Measurements from ENCODE around the gene HDAC6.

The HDAC6 gene

DNA sequence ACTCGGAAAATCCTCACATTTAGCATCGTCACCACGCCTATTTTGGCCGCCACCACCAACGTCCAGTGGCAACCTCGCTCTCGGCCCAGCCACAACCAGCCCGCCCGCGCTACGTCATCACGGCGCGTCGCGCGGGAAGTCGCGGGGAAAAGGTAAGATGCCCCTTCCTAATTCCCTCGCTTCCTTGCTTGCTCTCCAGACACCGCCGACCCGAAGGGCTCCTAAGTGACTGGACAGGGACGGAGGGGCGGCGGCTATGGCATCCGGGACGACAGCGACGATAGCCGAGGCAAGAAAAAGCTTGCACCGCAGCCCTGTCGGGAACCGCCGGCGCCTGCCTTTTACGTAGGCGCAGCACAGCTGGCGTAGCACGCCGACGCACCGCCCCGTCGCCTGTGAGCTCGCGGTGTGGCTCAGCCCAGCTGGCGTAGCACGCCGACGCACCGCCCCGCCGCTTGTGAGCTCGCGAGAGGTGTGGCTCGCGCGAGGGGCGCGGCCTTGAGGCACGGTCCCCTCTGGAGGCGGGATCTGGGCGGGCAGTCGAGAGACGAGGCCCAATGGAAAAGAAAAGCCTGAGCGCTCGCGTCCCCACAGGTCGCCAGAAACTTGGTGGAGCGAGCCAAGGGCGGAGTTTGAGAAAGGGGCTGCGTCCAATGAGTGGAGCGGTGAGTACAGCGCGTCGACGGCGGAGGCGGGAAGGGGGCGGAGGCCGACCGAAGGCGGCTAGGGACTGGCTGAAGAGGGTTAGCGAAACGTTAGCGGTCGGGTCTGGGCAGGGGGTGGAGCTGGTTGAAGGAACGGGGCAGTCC, at the start of gene HDAC6:
Gene HDAC6, plus strand, starts transcription at position 788 of the 809 bp plus-strand sequence. CDS start 626 bp downstream, outside the sequence.
- peaks cover 19% of the 10 kb centered on the region for H3K36me3 Mint-ChIP-seq (ENCODE audit: low read depth)
- H3K9me3 Mint-ChIP-seq = peaks cover 19% of the 10 kb centered on the region
- H3K4me1 Mint-ChIP-seq = peaks cover 10% of the 10 kb centered on the region
- H3K4me3 Mint-ChIP-seq = peak within 1 kb of the TSS; percentile 93 to 99 (median 97)
- H3K27ac Mint-ChIP-seq = peak within 1 kb of the TSS; percentile 98 to 100 (median 98)
- TF ChIP-seq, protein P1, sequence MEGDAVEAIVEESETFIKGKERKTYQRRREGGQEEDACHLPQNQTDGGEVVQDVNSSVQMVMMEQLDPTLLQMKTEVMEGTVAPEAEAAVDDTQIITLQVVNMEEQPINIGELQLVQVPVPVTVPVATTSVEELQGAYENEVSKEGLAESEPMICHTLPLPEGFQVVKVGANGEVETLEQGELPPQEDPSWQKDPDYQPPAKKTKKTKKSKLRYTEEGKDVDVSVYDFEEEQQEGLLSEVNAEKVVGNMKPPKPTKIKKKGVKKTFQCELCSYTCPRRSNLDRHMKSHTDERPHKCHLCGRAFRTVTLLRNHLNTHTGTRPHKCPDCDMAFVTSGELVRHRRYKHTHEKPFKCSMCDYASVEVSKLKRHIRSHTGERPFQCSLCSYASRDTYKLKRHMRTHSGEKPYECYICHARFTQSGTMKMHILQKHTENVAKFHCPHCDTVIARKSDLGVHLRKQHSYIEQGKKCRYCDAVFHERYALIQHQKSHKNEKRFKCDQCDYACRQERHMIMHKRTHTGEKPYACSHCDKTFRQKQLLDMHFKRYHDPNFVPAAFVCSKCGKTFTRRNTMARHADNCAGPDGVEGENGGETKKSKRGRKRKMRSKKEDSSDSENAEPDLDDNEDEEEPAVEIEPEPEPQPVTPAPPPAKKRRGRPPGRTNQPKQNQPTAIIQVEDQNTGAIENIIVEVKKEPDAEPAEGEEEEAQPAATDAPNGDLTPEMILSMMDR (IDR thresholded peaks at IDR 0.05; ENCODE audit: unreplicated experiment in 3 of 3) = no peak
- H3K27me3 Mint-ChIP-seq (ENCODE audit: low read depth) = no peaks in the 10 kb centered on the region

DNA sequence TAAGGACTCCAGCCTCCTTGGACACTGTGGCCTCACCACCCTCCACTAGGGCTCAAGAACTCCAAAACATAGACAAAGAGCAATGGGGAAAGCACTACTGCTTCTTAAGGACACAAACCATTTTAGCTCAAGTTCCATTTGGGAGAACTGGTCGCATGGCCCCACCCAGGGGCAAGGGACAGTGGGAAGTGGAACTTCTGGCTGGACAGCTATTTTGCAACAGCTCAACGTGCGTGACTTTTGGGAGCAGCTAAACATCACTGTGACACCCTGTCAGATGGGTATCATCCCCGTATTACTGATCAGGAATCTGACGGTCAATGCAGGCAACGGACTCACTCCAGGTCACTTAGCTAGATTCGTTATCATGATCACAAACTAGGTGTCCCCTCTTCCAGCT, 49.4 kb upstream of the HDAC6 start:
- peaks cover 10% of the 10 kb centered on the region for H3K9me3 Mint-ChIP-seq
- H3K36me3 Mint-ChIP-seq (ENCODE audit: low read depth) = no peaks in the 10 kb centered on the region
- peaks cover 3% of the 10 kb centered on the region for H3K27me3 Mint-ChIP-seq (ENCODE audit: low read depth)
- H3K27ac Mint-ChIP-seq = no peak overlapping the region
- H3K4me3 Mint-ChIP-seq = no peak overlapping the region
- no peaks in the 10 kb centered on the region for H3K4me1 Mint-ChIP-seq
- TF ChIP-seq, protein P1 (IDR thresholded peaks at IDR 0.05; ENCODE audit: unreplicated experiment in 3 of 3) = no peak

DNA sequence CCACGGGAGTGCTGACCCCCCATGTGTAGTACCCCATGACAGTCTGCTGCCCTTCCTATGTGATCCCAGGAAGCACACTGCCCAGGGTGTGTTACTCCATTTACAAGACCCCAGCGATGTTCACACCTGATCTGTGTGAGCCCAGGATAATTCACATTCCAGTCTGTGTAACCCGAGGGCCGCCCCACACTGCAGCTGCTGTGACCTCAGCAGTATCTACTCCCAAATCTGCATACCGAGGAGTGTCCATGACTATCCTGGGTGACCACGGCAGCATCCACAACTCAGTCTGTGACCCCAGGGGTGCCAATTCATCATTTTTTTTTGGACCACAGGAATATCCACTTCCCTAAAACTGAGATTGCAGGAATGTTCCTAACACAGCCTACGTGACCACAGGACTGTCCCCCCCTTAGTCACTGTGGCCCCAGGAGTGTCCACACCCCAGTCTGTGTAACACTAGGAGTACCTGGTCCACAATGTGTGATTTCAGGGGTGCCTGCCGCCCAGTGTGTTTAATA, 48.1 kb upstream of the HDAC6 start:
- H3K27me3 Mint-ChIP-seq (ENCODE audit: low read depth) = no peaks in the 10 kb centered on the region
- peaks cover 7% of the 10 kb centered on the region for H3K9me3 Mint-ChIP-seq
- H3K27ac Mint-ChIP-seq = no peak overlapping the region
- TF ChIP-seq, protein P1 (IDR thresholded peaks at IDR 0.05; ENCODE audit: unreplicated experiment in 3 of 3) = no peak
- no peaks in the 10 kb centered on the region for H3K36me3 Mint-ChIP-seq (ENCODE audit: low read depth)
- no peaks in the 10 kb centered on the region for H3K4me1 Mint-ChIP-seq
- no peak overlapping the region for H3K4me3 Mint-ChIP-seq

DNA sequence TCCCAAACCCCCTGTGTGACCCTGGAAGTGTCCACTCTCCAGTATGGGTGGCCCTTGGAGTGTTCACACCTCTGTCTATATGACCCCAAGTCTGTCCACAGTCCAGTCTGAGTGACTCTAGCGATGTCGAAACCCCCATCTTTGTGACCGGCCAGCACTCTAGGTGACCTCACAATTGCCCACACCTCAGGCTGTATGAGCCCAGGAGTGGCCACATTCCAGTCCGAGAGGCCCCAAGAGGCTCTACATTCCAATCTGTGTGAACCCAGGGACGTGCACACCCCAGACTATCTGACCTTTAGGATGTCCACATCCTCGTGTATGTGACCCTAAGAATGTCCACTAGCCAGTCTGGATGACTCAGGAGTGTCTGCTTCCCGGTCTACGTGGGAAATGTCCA, 47.6 kb upstream of the HDAC6 start:
- Mint-ChIP-seq H3K27me3 (ENCODE audit: low read depth) (no peaks in the 10 kb centered on the region), H3K4me3 (no peak overlapping the region), H3K36me3 (ENCODE audit: low read depth) (no peaks in the 10 kb centered on the region), H3K4me1 (no peaks in the 10 kb centered on the region), H3K9me3 (peaks cover 7% of the 10 kb centered on the region), H3K27ac (no peak overlapping the region)
- TF ChIP-seq, protein P1 (IDR thresholded peaks at IDR 0.05; ENCODE audit: unreplicated experiment in 3 of 3) = no peak

DNA sequence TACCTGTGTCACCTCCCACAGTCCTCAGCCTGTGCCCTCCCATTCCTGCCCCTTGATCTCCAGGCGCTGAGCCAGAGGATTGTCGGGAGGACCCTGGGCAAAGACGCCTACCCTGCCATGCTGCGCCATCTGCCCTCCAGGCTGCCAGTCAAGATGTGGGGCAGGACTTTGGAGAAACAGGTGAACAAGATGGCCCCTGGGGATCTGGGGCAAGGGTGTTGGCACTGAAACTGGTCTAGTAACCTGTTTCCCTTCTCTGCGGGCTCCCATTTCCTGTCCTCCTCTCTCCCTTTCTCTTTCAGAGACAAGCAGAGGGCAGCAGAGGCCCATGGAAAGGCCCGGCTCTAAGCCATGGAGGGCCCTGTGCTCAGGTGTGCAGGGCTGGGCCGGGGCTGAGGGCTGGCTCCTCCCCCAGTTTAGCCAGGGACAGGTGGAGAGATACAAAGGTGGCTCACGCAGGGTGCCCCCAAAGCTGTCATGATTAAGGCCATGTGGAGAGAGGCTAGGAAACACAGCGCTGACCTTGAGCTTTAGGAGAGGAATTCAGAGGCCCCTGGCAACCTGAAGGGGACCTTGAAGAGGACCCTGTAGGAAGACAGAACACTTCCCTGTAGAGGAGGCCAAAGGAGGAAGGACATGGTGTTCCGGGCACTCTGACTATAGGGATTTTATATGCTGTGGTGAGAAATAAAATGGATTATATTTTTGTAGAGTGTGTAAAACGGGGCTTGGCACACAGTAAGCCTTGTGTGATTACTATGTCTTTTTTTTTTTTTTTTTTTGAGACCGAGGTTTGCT, 40.0 kb upstream of the HDAC6 start, which contains the start of gene GLOD5:
Gene GLOD5, plus strand, starts transcription at position 74 of the 798 bp plus-strand sequence. Its CDS starts 44 bp downstream, at position 118.
- peak within 1 kb of the TSS in 1 of 3 experiments; percentile 23 for H3K4me3 Mint-ChIP-seq
- TF ChIP-seq, protein P1 (IDR thresholded peaks at IDR 0.05; ENCODE audit: unreplicated experiment in 3 of 3) = peak in 2 of 3 experiments; percentile 27 to 43
- H3K4me1 Mint-ChIP-seq = no peaks in the 10 kb centered on the region
- H3K36me3 Mint-ChIP-seq (ENCODE audit: low read depth) = no peaks in the 10 kb centered on the region
- H3K27me3 Mint-ChIP-seq (ENCODE audit: low read depth) = peaks cover 3% of the 10 kb centered on the region
- H3K9me3 Mint-ChIP-seq = peaks cover 7% of the 10 kb centered on the region
- H3K27ac Mint-ChIP-seq = peak within 1 kb of the TSS; percentile 45 to 76 (median 67)

Data from nephron (organoid).